ENCODE measurements around the gene KRT31. TPM values are rescaled to one million over a fixed set of nuclear protein-coding genes. Genes with fewer than 3 reads are reported as not detected.

Gene KRT31
- total RNA-seq, 1 experiment from 2014 or later: not detected

DNA sequence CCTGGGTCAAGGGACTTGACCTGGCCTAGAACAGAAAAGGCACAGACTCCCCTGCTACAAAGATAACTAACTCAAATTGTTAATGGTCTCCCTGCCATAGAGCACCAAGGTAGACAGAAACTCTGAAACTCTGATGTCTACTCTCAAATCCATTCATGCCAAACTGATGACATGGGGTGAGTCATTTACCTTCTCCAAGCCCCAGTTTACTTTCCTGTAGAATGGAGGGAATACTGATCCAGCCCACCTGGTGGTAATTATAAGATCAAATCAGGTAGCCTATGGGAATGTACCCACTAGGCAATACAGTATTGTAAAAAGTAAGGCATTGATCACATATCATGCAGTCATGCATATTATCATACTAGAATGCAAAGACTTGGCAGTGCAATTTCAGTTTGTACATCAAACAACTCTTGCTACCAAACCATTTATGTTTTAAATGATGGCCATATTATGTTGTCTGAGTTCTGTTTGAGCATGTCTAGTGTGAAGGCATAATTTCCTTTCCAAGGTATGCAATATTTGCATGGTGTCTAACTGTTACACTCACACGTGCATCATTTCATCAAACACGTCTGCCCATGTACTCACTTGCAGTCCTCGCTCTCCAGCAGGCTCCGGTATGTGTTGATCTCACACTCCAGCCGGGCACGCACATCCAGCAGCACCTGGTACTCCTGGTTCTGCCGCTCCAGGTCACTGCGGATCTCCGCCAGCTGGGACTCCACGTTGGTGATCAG, 3.0 kb downstream of the KRT31 start:
- ChIA-PET RAD21 (ENCODE audit: low non-redundant PET in 1 of 2, low total read pairs in 2 of 2, uncharacterized antibody in 2 of 2, unreplicated experiment in 2 of 2) (no interaction called here), CTCF (no interaction called here), POLR2A (no interaction called here)
- Histone ChIP-seq H3K4me2 (ENCODE audit: low read length) (peak overlapping the region; percentile 47), H3K9ac (ENCODE audit: low read length) (no peak overlapping the region), H4K20me1 (ENCODE audit: insufficient read depth) (no peaks in the 10 kb centered on the region), H3K9me3 (ENCODE audit: control insufficient read depth in 1 of 2, insufficient read depth in 1 of 2, low read depth in 1 of 2, low read length in 2 of 2) (peaks cover 0 to 5% of the 10 kb centered on the region in 2 experiments; a peak in 1 of 4 replicates), H3K9me2 (ENCODE audit: insufficient read depth) (no peaks in the 10 kb centered on the region), H3K27ac (ENCODE audit: low read depth, low read length) (no peak overlapping the region), H3K4me3 (replicated peaks in 1 of 2; ENCODE audit: low read depth in 1 of 2, low read length in 2 of 2) (no peak overlapping the region), H2AFZ (ENCODE audit: low read depth, low read length, poor library complexity, severe bottlenecking) (no peak overlapping the region), H3K79me2 (ENCODE audit: insufficient read depth, low read length) (no peaks in the 10 kb centered on the region), H3K36me3 (ENCODE audit: control insufficient read depth in 1 of 2, insufficient read depth in 2 of 2, low read length in 2 of 2) (no peaks in the 10 kb centered on the region), H3K4me1 (ENCODE audit: control insufficient read depth in 1 of 2, insufficient read depth in 2 of 2, low read length in 2 of 2) (peaks cover 2 to 20% of the 10 kb centered on the region in 2 experiments; a peak in 3 of 4 replicates), H3K27me3 (ENCODE audit: insufficient read depth, low read length) (no peaks in the 10 kb centered on the region)
- ATAC-seq (no peak), DNase-seq (ENCODE audit: low read depth, low spot score) (no peak)
- BruUV-seq (replicated peaks): no TSS peak
- intact Hi-C loops (cut with micrococcal nuclease): no loop called here
- TF ChIP-seq CBX3 (IDR thresholded peaks at IDR 0.05; ENCODE audit: low read depth) (0 out of 2 replicates have a peak, but pooled peaks have one; percentile 24), SP1 (IDR thresholded peaks at IDR 0.05; ENCODE audit: low read depth) (no peak), SIN3A (IDR thresholded peaks at IDR 0.05; ENCODE audit: low read depth) (no peak), YY1 (IDR thresholded peaks at IDR 0.05; ENCODE audit: extremely low read depth, insufficient replicate concordance, low read depth, low read length) (no peak), FOSL1 (IDR thresholded peaks at IDR 0.05; ENCODE audit: low read depth) (peak; percentile 66), POLR2A (IDR thresholded peaks at IDR 0.05; ENCODE audit: borderline replicate concordance, extremely low read depth, insufficient read depth, insufficient read length) (no peak), ATF3 (IDR thresholded peaks at IDR 0.05) (no peak), SRF (IDR thresholded peaks at IDR 0.05; ENCODE audit: low read depth) (no peak), ELF1 (IDR thresholded peaks at IDR 0.05; ENCODE audit: borderline replicate concordance, low read depth) (no peak), POLR2AphosphoS5 (IDR thresholded peaks at IDR 0.05; ENCODE audit: low read depth, low read length) (no peak), RAD21 (IDR thresholded peaks at IDR 0.05; ENCODE audit: low read depth) (no peak), JUND (IDR thresholded peaks at IDR 0.05) (peak; percentile 38; the same call in 1 of the 2 replicates), TCF7L2 (IDR thresholded peaks at IDR 0.05; ENCODE audit: borderline replicate concordance, extremely low read depth, insufficient read depth, insufficient read length) (no peak)
- TF ChIP-seq, protein P1, sequence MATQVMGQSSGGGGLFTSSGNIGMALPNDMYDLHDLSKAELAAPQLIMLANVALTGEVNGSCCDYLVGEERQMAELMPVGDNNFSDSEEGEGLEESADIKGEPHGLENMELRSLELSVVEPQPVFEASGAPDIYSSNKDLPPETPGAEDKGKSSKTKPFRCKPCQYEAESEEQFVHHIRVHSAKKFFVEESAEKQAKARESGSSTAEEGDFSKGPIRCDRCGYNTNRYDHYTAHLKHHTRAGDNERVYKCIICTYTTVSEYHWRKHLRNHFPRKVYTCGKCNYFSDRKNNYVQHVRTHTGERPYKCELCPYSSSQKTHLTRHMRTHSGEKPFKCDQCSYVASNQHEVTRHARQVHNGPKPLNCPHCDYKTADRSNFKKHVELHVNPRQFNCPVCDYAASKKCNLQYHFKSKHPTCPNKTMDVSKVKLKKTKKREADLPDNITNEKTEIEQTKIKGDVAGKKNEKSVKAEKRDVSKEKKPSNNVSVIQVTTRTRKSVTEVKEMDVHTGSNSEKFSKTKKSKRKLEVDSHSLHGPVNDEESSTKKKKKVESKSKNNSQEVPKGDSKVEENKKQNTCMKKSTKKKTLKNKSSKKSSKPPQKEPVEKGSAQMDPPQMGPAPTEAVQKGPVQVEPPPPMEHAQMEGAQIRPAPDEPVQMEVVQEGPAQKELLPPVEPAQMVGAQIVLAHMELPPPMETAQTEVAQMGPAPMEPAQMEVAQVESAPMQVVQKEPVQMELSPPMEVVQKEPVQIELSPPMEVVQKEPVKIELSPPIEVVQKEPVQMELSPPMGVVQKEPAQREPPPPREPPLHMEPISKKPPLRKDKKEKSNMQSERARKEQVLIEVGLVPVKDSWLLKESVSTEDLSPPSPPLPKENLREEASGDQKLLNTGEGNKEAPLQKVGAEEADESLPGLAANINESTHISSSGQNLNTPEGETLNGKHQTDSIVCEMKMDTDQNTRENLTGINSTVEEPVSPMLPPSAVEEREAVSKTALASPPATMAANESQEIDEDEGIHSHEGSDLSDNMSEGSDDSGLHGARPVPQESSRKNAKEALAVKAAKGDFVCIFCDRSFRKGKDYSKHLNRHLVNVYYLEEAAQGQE (IDR thresholded peaks at IDR 0.05; ENCODE audit: low read depth): no peak

Data from HCT116 (cell line).